Psoas muscle (tissue), 8 donors: ENCODE measurements around the gene TSHZ2. TPM values are rescaled to one million over a fixed set of nuclear protein-coding genes. Genes with fewer than 3 reads are reported as not detected.
"Not testable (repeated sequence)": the region's sequence is repeated elsewhere in the genome, so short reads cannot be mapped to it uniquely, and the experiment has no call there.

Experiments used
- ATAC-seq, 4 donors: fragments of 200-7000 bp; cut with Tn5 transposase; one replicate each; pipeline ENCODE4 v1.9.1; 2020; ENCODE audit warnings: moderate library complexity in 3 of 4, mild to moderate bottlenecking in 2 of 4
- DNase-seq, 2 donors: peaks; one replicate each; pipeline ENCODE4 v3.0.0-alpha.2; 2020
- H3K27ac ChIP-seq: fragments of 200-600 bp; one replicate; pipeline ENCODE4 v1.8.0; 2022
- H3K27me3 ChIP-seq, 3 donors: fragments of 200-600 bp in 1 of 3; one replicate each; pipeline versions ENCODE4 v1.6.1 to v1.8.0; 2013 to 2022; ENCODE audit warnings: low read length in 2 of 3, mild to moderate bottlenecking in 2 of 3, moderate library complexity in 1 of 3; ENCODE audit not compliant: insufficient read depth in 3 of 3
- H3K36me3 ChIP-seq, 2 donors: fragments of 200-600 bp in 1 of 2; one replicate each; pipeline versions ENCODE4 v1.6.1 to v1.8.0; 2013 to 2022; ENCODE audit warnings: low read depth in 1 of 2, mild to moderate bottlenecking in 1 of 2, moderate library complexity in 1 of 2; ENCODE audit not compliant: insufficient read depth in 1 of 2
- H3K4me1 ChIP-seq: fragments of 200-600 bp; one replicate; pipeline ENCODE4 v1.8.0; 2022
- H3K4me3 ChIP-seq: fragments of 200-600 bp; one replicate; pipeline ENCODE4 v1.8.0; 2022; ENCODE audit warnings: mild to moderate bottlenecking
- H3K9me3 ChIP-seq: fragments of 200-600 bp; one replicate; pipeline ENCODE4 v1.8.0; 2022
- CTCF ChIP-seq: fragments of 200-600 bp; IDR thresholded peaks from one replicate; pipeline ENCODE4 v1.8.0; 2022; ENCODE audit warnings: antibody characterized with exemption
- WGBS, 3 donors: extraction: QIAGEN DNeasy Blood & Tissue Kit; methylation state at CpG; one replicate each; pipeline versions ENCODE4 v1.1.6 to v1.1.7; 2013; 5-methylcytosine and 5-hydroxymethylcytosine counted together
- intact Hi-C, 2 donors: fragments of 100-400 bp; cut with DNase I; formaldehyde crosslinking; loops; one replicate each; pipeline versions ENCODE4 v1.11.0 to v1.14.2; 2022
- polyA plus RNA-seq, 3 donors: library from polyadenylated mRNA; stranded (reverse); fragments of 200-250 nt; gene quantifications; one replicate each; pipeline ENCODE4 v1.2.3, GENCODE V29; 2013
- total RNA-seq, 4 donors: library from RNA; stranded (reverse); fragmentation: NEBNext Ultra II Directional in 2 of 4; extraction: Animal tissue kit (Norgen Biotek cat#: 25700) in 2 of 4; gene quantifications; one replicate each; pipeline versions ENCODE4 v1.2.1 to v1.2.4, GENCODE V29; 2021 to 2023
- donor health status: healthy with polysubstance abuse.
- donor health status: DM: no; HTN: no; CAD: no; lungs with moderate emphysema.
- donor health status: Bipolar disorder and iron deficiency.
- donor health status: healthy.
- donor health status: DM: yes; HTN: yes; CAD: no.
- donor health status: DM: no; HTN: no; CAD: no.
- donor health status: DM: no; HTN: no; CAD: no.
- donor health status: DM: yes; HTN: yes; CAD: no.

TSHZ2 gene
- total and polyA plus RNA-seq, 7 donors: 0.39 to 7.5 (median 1.9) TPM

- Histone ChIP-seq H3K4me1 (no peaks in the 10 kb centered on the region), H3K9me3 (no peaks in the 10 kb centered on the region), H3K4me3 (no peak overlapping the region), H3K36me3 (no peaks in the 10 kb centered on the region), H3K27me3 (no peaks in the 10 kb centered on the region), H3K27ac (no peak overlapping the region)
- DNase-seq: no peak
- intact Hi-C loops: no loop called here
- no peak for TF ChIP-seq CTCF
- no peak for ATAC-seq
- 50 to 57% (median 51%) methylated on average over 10 of the region's 10 CpGs for WGBS, 3 donors
Observed at GRCh38 chr20:53088786-53089185, 116.6 kb downstream of the TSHZ2 start.

GRCh38 chr20:53089851-53090250 lies 117.7 kb downstream of the TSHZ2 start:
- 70 to 82% (median 75%) methylated on average over 1 of the region's 1 CpG for WGBS, 3 donors
- H3K27me3 ChIP-seq, H3K27ac ChIP-seq, intact Hi-C loops, ATAC-seq, H3K4me3 ChIP-seq, H3K36me3 ChIP-seq, H3K4me1 ChIP-seq, H3K9me3 ChIP-seq: not testable (repeated sequence)
- DNase-seq: peak in 1 of 2 donors; percentile 43

GRCh38 chr20:53091789-53092188 lies 119.6 kb downstream of the TSHZ2 start:
- no peaks in the 10 kb centered on the region for H3K27me3 ChIP-seq
- H3K9me3 ChIP-seq: no peaks in the 10 kb centered on the region
- no peak for ATAC-seq
- no peak overlapping the region for H3K4me3 ChIP-seq
- TF ChIP-seq CTCF: no peak
- no peaks in the 10 kb centered on the region for H3K4me1 ChIP-seq
- no peak for DNase-seq
- no peak overlapping the region for H3K27ac ChIP-seq
- WGBS, 3 donors: 88 to 91% (median 88%) methylated on average over 4 of the region's 4 CpGs
- intact Hi-C loops: no loop called here
- no peaks in the 10 kb centered on the region for H3K36me3 ChIP-seq

GRCh38 chr20:53092772-53093300 lies 120.7 kb downstream of the TSHZ2 start:
- intact Hi-C loops: no loop called here
- Histone ChIP-seq H3K4me1 (no peaks in the 10 kb centered on the region), H3K36me3 (no peaks in the 10 kb centered on the region), H3K9me3 (no peaks in the 10 kb centered on the region), H3K27me3 (no peaks in the 10 kb centered on the region), H3K4me3 (no peak overlapping the region), H3K27ac (no peak overlapping the region)
- ATAC-seq (no peak), DNase-seq (no peak)
- no peak for TF ChIP-seq CTCF
- 80 to 85% (median 81%) methylated on average over 6 of the region's 6 CpGs for WGBS, 3 donors

- no peak for TF ChIP-seq CTCF
- no peaks in the 10 kb centered on the region for H3K36me3 ChIP-seq
- peaks cover 0 to 2% (median 0%) of the 10 kb centered on the region in 3 donors for H3K27me3 ChIP-seq
- no peaks in the 10 kb centered on the region for H3K4me1 ChIP-seq
- WGBS, 3 donors: 24 to 39% (median 26%) methylated on average over 2 of the region's 2 CpGs
- intact Hi-C loops: no loop called here
- ATAC-seq (no peak), DNase-seq (no peak)
- H3K9me3 ChIP-seq: no peaks in the 10 kb centered on the region
- H3K4me3 ChIP-seq: no peak overlapping the region
- H3K27ac ChIP-seq: no peak overlapping the region
Observed at GRCh38 chr20:53097371-53097770, 125.2 kb downstream of the TSHZ2 start.
